CD14-positive monocyte (primary cell): ENCODE data around the gene CLASP1. TPM values are rescaled to one million over a fixed set of nuclear protein-coding genes. Genes with fewer than 3 reads are reported as not detected.
A peak's percentile ranks its signal among the peaks of the same experiment; 100 is the strongest.

Source experiments
- DNase-seq, 3 donors: peaks; one replicate each; pipeline ENCODE4 v3.0.0-alpha.2; 2011 to 2022
- H2AFZ ChIP-seq: 2 replicates; pipeline ENCODE4 v1.6.0; 2012; ENCODE audit warnings: mild to moderate bottlenecking, low read depth, low read length, inconsistent platforms; ENCODE audit not compliant: insufficient read depth, poor library complexity, severe bottlenecking
- H3K27ac ChIP-seq, 2 donors: 1 replicate in 1 of 2; 2 replicates in 1 of 2; pipeline ENCODE4 v1.5.1; 2012 to 2013; ENCODE audit warnings: low read length in 2 of 2, control low read depth in 1 of 2, inconsistent platforms in 1 of 2, low read depth in 1 of 2, mild to moderate bottlenecking in 1 of 2
- H3K27me3 ChIP-seq, 2 donors: one replicate each; pipeline versions ENCODE4 v1.6.0 to v1.6.1; 2011 to 2013; ENCODE audit warnings: low read length in 2 of 2; ENCODE audit not compliant: control insufficient read depth in 2 of 2, insufficient read depth in 2 of 2
- H3K36me3 ChIP-seq, 2 donors: replicated peaks in 1 of 2; 1 replicate in 1 of 2; 2 replicates in 1 of 2; pipeline versions ENCODE4 v1.5.1 to v1.6.1; 2012 to 2013; ENCODE audit warnings: low read length in 2 of 2, control low read depth in 1 of 2, inconsistent platforms in 1 of 2, mild to moderate bottlenecking in 1 of 2; ENCODE audit not compliant: insufficient read depth in 2 of 2, control insufficient read depth in 1 of 2
- H3K4me1 ChIP-seq, 2 donors: 1 replicate in 1 of 2; 2 replicates in 1 of 2; pipeline versions ENCODE4 v1.5.1 to v1.6.1; 2012 to 2013; ENCODE audit warnings: low read length in 2 of 2, control low read depth in 1 of 2, inconsistent platforms in 1 of 2, mild to moderate bottlenecking in 1 of 2, moderate library complexity in 1 of 2; ENCODE audit not compliant: insufficient read depth in 2 of 2, control insufficient read depth in 1 of 2
- H3K4me2 ChIP-seq: replicated peaks from 2 replicates; pipeline ENCODE3; 2012; ENCODE audit warnings: low read length, moderate library complexity, mild to moderate bottlenecking; ENCODE audit not compliant: poor library complexity, severe bottlenecking; ENCODE audit errors: extremely low read depth
- H3K4me3 ChIP-seq, 3 experiments: fragments of 200-600 bp in 1 of 3; sonication (generic) in 1 of 3; replicated peaks in 1 of 3; 1 replicate in 2 of 3; 2 replicates in 1 of 3; pipeline ENCODE4 v1.5.1; 2011 to 2013; ENCODE audit warnings: low read length in 3 of 3, mild to moderate bottlenecking in 3 of 3, control low read depth in 2 of 3, low read depth in 2 of 3, inconsistent platforms in 1 of 3, moderate library complexity in 1 of 3
- H3K79me2 ChIP-seq: 2 replicates; pipeline ENCODE4 v1.6.0; 2012; ENCODE audit warnings: mild to moderate bottlenecking, control low read depth, inconsistent platforms, low read length, moderate library complexity; ENCODE audit not compliant: insufficient read depth
- H3K9ac ChIP-seq: 2 replicates; pipeline ENCODE4 v1.6.0; 2017; ENCODE audit warnings: low read length, mild to moderate bottlenecking; ENCODE audit not compliant: insufficient read depth, poor library complexity, severe bottlenecking
- H3K9me3 ChIP-seq, 2 donors: replicated peaks in 1 of 2; 1 replicate in 1 of 2; 2 replicates in 1 of 2; pipeline versions ENCODE4 v1.5.1 to v1.6.1; 2012 to 2013; ENCODE audit warnings: low read length in 2 of 2, control low read depth in 1 of 2; ENCODE audit not compliant: control insufficient read depth in 1 of 2, insufficient read depth in 1 of 2
- H4K20me1 ChIP-seq: 2 replicates; pipeline ENCODE4 v1.6.0; 2012; ENCODE audit warnings: mild to moderate bottlenecking, low read length, control low read depth, moderate library complexity; ENCODE audit not compliant: insufficient read depth
- H3K27ac Mint-ChIP-seq, 7 donors: one replicate each; pipeline ENCODE4 v1.8.0; 2020; ENCODE audit warnings: mild to moderate bottlenecking in 7 of 7, mixed read lengths in 7 of 7, moderate library complexity in 6 of 7, inconsistent platforms in 2 of 7
- H3K27me3 Mint-ChIP-seq, 3 donors: one replicate each; pipeline ENCODE4 v1.8.0; 2021 to 2022; ENCODE audit warnings: low read depth in 3 of 3, mild to moderate bottlenecking in 3 of 3, mixed read lengths in 3 of 3, moderate library complexity in 3 of 3, inconsistent platforms in 1 of 3
- H3K36me3 Mint-ChIP-seq, 2 donors: one replicate each; pipeline ENCODE4 v1.8.0; 2020; ENCODE audit warnings: mixed read lengths in 2 of 2, inconsistent platforms in 1 of 2, mild to moderate bottlenecking in 1 of 2
- H3K4me1 Mint-ChIP-seq: one replicate; pipeline ENCODE4 v1.8.0; 2020; ENCODE audit warnings: mild to moderate bottlenecking, mixed read lengths
- H3K4me3 Mint-ChIP-seq, 2 donors: one replicate each; pipeline ENCODE4 v1.8.0; 2020; ENCODE audit warnings: mild to moderate bottlenecking in 2 of 2, mixed read lengths in 2 of 2, moderate library complexity in 1 of 2
- H3K9me3 Mint-ChIP-seq, 7 donors: one replicate each; pipeline ENCODE4 v1.8.0; 2020 to 2022; ENCODE audit warnings: mixed read lengths in 7 of 7, mild to moderate bottlenecking in 6 of 7, moderate library complexity in 6 of 7, inconsistent platforms in 2 of 7
- WGBS: methylation state at CpG from one replicate; pipeline ENCODE4 v1.1.5; 2013; ENCODE audit warnings: missing lambda C conversion rate; ENCODE audit not compliant: insufficient coverage; 5-methylcytosine and 5-hydroxymethylcytosine counted together
- intact Hi-C, 2 donors: fragments of 100-400 bp; cut with micrococcal nuclease; formaldehyde crosslinking; loops; one replicate each; pipeline versions ENCODE4 v1.15.0 to v1.15.1; 2023
- polyA minus RNA-seq: library from RNA; depleted of rRNA, polyadenylated mRNA; stranded (reverse); fragments of >200 nt; gene quantifications from 2 replicates; pipeline ENCODE4 v1.2.3, GENCODE V29; 2012
- polyA plus RNA-seq, 3 donors: library from polyadenylated mRNA; depleted of rRNA in 1 of 3; unstranded in 2 of 3; stranded (reverse) in 1 of 3; fragments of 300-500 nt in 2 of 3; fragments of >200 nt in 1 of 3; fragmentation: Illumina TruSeq in 2 of 3; gene quantifications; 1 replicate in 2 of 3; 2 replicates in 1 of 3; pipeline ENCODE4 v1.2.3, GENCODE V29; 2012 to 2021
- total RNA-seq, 12 experiments: library from RNA in 1 of 12; stranded (reverse) in 1 of 12; fragments of 120-200 nt in 1 of 12; gene quantifications; one replicate each; pipeline ENCODE4 v1.2.4 and lab custom pipeline; 2013 to 2026; ENCODE audit warnings: mixed read lengths in 6 of 12, inconsistent platforms in 1 of 12
- TF ChIP-seq, protein P1 (sequence below): fragments of 200-600 bp; IDR thresholded peaks from one replicate; pipeline ENCODE4 v1.8.0; 2022; ENCODE audit warnings: antibody characterized with exemption, mild to moderate bottlenecking

Gene CLASP1
- 21.4 TPM for total RNA-seq (2013)
- 1 to 10 TPM; 4.8 to 8.1 (median 7.6) TPM for polyA plus RNA-seq
- 20.6 and 26.2 TPM in 2 replicates for polyA minus RNA-seq
- total RNA-seq (lab: John Stamatoyannopoulos, UW): 31.3 to 88.4 (median 73.4) reads per million in 11 experiments

DNA sequence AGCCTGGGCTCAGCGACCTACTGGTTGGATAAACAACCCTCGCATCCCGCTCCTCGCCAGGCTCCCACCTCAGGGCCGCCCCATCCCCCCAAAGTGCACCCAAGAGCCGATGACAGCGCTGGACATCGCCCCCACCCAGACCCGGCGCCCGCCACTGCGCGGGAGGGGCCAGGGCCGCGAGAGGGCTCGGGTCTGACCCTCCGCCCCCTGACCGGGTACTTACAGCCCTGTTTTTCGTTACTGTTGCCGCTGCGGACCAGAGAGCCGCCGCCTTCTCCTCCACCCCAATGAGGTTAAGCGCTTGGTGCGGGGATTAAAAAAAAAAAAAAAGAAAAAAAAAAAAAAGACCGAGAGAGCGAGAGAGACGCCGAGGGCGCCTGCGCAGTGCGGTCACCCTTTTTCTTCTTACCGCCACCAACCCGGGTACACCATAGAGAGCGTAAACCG is at the start of gene CLASP1:
TSS of gene CLASP1 (minus strand) at position 314 of the 447 bp plus-strand sequence. CDS start 43,567 bp downstream, outside the sequence.
- Mint-ChIP-seq H3K36me3 (peaks cover 5 to 18% of the 10 kb centered on the region in 2 donors), H3K27ac (peak within 1 kb of the TSS; percentile 97 to 99 (median 99)), H3K27me3 (peaks cover 0 to 1% (median 0%) of the 10 kb centered on the region in 3 donors), H3K4me1 (peaks cover 56% of the 10 kb centered on the region), H3K9me3 (no peaks in the 10 kb centered on the region), H3K4me3 (peak within 1 kb of the TSS; percentile 90 to 93)
- Histone ChIP-seq H3K4me1 (peaks cover 23 to 40% of the 10 kb centered on the region in 2 donors), H4K20me1 (peaks cover 19% of the 10 kb centered on the region), H3K27ac (peak within 1 kb of the TSS; percentile 93 to 100), H3K79me2 (peaks cover 93% of the 10 kb centered on the region), H3K4me2 (peak within 1 kb of the TSS; percentile 75), H2AFZ (peak within 1 kb of the TSS; percentile 98), H3K27me3 (no peaks in the 10 kb centered on the region), H3K9me3 (no peaks in the 10 kb centered on the region), H3K9ac (peak within 1 kb of the TSS; percentile 98), H3K4me3 (peak within 1 kb of the TSS; percentile 78 to 95 (median 87)), H3K36me3 (peaks cover 0 to 9% of the 10 kb centered on the region in 2 donors)
- TF ChIP-seq, protein P1, sequence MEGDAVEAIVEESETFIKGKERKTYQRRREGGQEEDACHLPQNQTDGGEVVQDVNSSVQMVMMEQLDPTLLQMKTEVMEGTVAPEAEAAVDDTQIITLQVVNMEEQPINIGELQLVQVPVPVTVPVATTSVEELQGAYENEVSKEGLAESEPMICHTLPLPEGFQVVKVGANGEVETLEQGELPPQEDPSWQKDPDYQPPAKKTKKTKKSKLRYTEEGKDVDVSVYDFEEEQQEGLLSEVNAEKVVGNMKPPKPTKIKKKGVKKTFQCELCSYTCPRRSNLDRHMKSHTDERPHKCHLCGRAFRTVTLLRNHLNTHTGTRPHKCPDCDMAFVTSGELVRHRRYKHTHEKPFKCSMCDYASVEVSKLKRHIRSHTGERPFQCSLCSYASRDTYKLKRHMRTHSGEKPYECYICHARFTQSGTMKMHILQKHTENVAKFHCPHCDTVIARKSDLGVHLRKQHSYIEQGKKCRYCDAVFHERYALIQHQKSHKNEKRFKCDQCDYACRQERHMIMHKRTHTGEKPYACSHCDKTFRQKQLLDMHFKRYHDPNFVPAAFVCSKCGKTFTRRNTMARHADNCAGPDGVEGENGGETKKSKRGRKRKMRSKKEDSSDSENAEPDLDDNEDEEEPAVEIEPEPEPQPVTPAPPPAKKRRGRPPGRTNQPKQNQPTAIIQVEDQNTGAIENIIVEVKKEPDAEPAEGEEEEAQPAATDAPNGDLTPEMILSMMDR: no peak
- intact Hi-C loops: loop anchor here (2.0 to 5.0 kb wide), 4 partner anchors 36 to 118 kb away; partner anchors contain the start of gene RNU4ATAC (in 2 of the 2)
- no peak for DNase-seq
- 0% methylated on average over 21 of the region's 36 CpGs for WGBS

DNA sequence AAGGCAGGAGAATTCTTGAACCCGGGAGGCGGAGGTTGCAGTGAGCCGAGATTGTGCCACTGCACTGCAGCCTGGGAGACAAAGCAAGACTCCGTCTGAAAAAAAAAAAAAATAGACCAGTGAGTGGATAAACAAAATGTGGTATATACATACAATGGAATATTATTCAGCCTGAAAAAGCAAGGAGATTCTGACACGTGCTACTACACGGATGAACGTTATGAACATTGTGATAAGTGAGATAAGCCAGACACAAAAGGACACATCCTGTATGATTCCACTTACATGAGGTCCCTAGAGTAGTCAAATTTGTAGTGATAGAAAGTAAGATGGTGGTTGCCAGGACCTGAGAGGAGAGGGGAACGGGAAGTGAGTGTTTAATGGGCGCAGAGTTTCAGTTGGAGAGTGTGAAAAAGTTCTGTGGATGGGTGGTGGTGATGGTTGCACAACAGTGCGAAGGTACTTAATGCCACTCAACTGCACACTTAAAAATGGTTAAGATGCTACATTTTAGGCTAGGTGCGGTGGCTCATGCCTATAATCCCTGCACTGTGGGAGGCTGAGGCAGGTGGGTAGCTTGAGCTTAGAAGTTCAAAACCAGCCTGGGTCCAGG is 49.2 kb upstream of the CLASP1 start:
- H3K4me1 ChIP-seq: peaks cover 26 to 27% of the 10 kb centered on the region in 2 donors
- TF ChIP-seq, protein P1: no peak
- WGBS: 87% methylated on average over 5 of the region's 11 CpGs
- H3K27ac Mint-ChIP-seq: peak overlapping the region in 6 of 7 donors; percentile 9 to 91 (median 83)
- no peak overlapping the region for H3K4me3 Mint-ChIP-seq
- H2AFZ ChIP-seq: no peak overlapping the region
- no peaks in the 10 kb centered on the region for H3K9me3 Mint-ChIP-seq
- H3K9me3 ChIP-seq: no peaks in the 10 kb centered on the region
- H3K36me3 ChIP-seq: no peaks in the 10 kb centered on the region
- no peaks in the 10 kb centered on the region for H3K36me3 Mint-ChIP-seq
- H3K4me1 Mint-ChIP-seq: peaks cover 37% of the 10 kb centered on the region
- no peaks in the 10 kb centered on the region for H4K20me1 ChIP-seq
- no peaks in the 10 kb centered on the region for H3K27me3 ChIP-seq
- H3K4me3 ChIP-seq: no peak overlapping the region
- no peaks in the 10 kb centered on the region for H3K79me2 ChIP-seq
- H3K4me2 ChIP-seq: no peak overlapping the region
- peak; percentile 26 to 49 (median 35) for DNase-seq
- H3K9ac ChIP-seq: no peak overlapping the region
- H3K27me3 Mint-ChIP-seq: peaks cover 0 to 2% (median 1%) of the 10 kb centered on the region in 3 donors
- intact Hi-C loops: loop anchor here in 1 of 2 donors (5.0 kb wide), 1 partner anchor 46 kb away; no protein-coding TSS in a partner anchor
- peak overlapping the region in 1 of 2 donors; percentile 69 for H3K27ac ChIP-seq
